ENCODE results near the gene KDM2A.

The KDM2A gene

GRCh38 chr11:67254798-67255197 is 135.7 kb downstream of the KDM2A start:
- peaks cover 70% of the 10 kb centered on the region for H3K36me3 ChIP-seq (ENCODE audit: insufficient read depth, low read length)
- peaks cover 20% of the 10 kb centered on the region; the same call in 1 of the 2 replicates for H4K20me1 ChIP-seq (ENCODE audit: insufficient read depth, low read length)
- no peak overlapping the region for H3K27ac ChIP-seq (ENCODE audit: low read length)
- H2AFZ ChIP-seq (ENCODE audit: low read depth, low read length), result no peak overlapping the region
- no peak overlapping the region for H3K4me2 ChIP-seq (ENCODE audit: insufficient read depth, low read length)
- H3K4me3 ChIP-seq (ENCODE audit: low read depth in 1 of 2, low read length in 2 of 2), result no peak overlapping the region
- no peaks in the 10 kb centered on the region for H3K27me3 ChIP-seq (ENCODE audit: insufficient read depth, low read length, poor library complexity)
- ATAC-seq (ENCODE audit: insufficient read depth, low read depth), result no peak
- H3K9ac ChIP-seq (ENCODE audit: low read depth, low read length), result no peak overlapping the region
- no peak for TF ChIP-seq CTCF (IDR thresholded peaks at IDR 0.05; ENCODE audit: borderline replicate concordance, extremely low read depth, low read length, poor library complexity, severe bottlenecking)
- no peak for TF ChIP-seq EZH2 (IDR thresholded peaks at IDR 0.05; ENCODE audit: borderline replicate concordance, low read depth, low read length, severe bottlenecking)
- no peak for DNase-seq
- H3K4me1 ChIP-seq (ENCODE audit: insufficient read depth, low read length), result no peaks in the 10 kb centered on the region
- no peaks in the 10 kb centered on the region for H3K9me3 ChIP-seq (ENCODE audit: insufficient read depth, low read length, severe bottlenecking)
- H3K79me2 ChIP-seq (ENCODE audit: insufficient read depth, low read length), result no peaks in the 10 kb centered on the region; the same call in 1 of the 2 replicates

GRCh38 chr11:67255353-67255752 is 136.3 kb downstream of the KDM2A start:
- Histone ChIP-seq H3K4me1 (ENCODE audit: insufficient read depth, low read length) (no peaks in the 10 kb centered on the region), H3K36me3 (ENCODE audit: insufficient read depth, low read length) (peaks cover 64% of the 10 kb centered on the region), H2AFZ (ENCODE audit: low read depth, low read length) (no peak overlapping the region), H3K27me3 (ENCODE audit: insufficient read depth, low read length, poor library complexity) (no peaks in the 10 kb centered on the region), H3K9ac (ENCODE audit: low read depth, low read length) (no peak overlapping the region), H3K79me2 (ENCODE audit: insufficient read depth, low read length) (no peaks in the 10 kb centered on the region; the same call in 1 of the 2 replicates), H3K4me2 (ENCODE audit: insufficient read depth, low read length) (no peak overlapping the region), H4K20me1 (ENCODE audit: insufficient read depth, low read length) (peaks cover 20% of the 10 kb centered on the region; the same call in 1 of the 2 replicates), H3K27ac (ENCODE audit: low read length) (no peak overlapping the region), H3K9me3 (ENCODE audit: insufficient read depth, low read length, severe bottlenecking) (no peaks in the 10 kb centered on the region), H3K4me3 (ENCODE audit: low read depth in 1 of 2, low read length in 2 of 2) (no peak overlapping the region)
- TF ChIP-seq EZH2 (IDR thresholded peaks at IDR 0.05; ENCODE audit: borderline replicate concordance, low read depth, low read length, severe bottlenecking) (no peak), CTCF (IDR thresholded peaks at IDR 0.05; ENCODE audit: borderline replicate concordance, extremely low read depth, low read length, poor library complexity, severe bottlenecking) (no peak)
- DNase-seq (no peak), ATAC-seq (ENCODE audit: insufficient read depth, low read depth) (no peak)

- Histone ChIP-seq H3K36me3 (ENCODE audit: insufficient read depth, low read length) (peaks cover 59% of the 10 kb centered on the region), H3K4me2 (ENCODE audit: insufficient read depth, low read length) (no peak overlapping the region), H3K9ac (ENCODE audit: low read depth, low read length) (no peak overlapping the region), H3K9me3 (ENCODE audit: insufficient read depth, low read length, severe bottlenecking) (no peaks in the 10 kb centered on the region), H3K4me3 (ENCODE audit: low read depth in 1 of 2, low read length in 2 of 2) (no peak overlapping the region), H3K27ac (ENCODE audit: low read length) (no peak overlapping the region), H4K20me1 (ENCODE audit: insufficient read depth, low read length) (peaks cover 16% of the 10 kb centered on the region; the same call in 1 of the 2 replicates), H3K27me3 (ENCODE audit: insufficient read depth, low read length, poor library complexity) (no peaks in the 10 kb centered on the region), H3K4me1 (ENCODE audit: insufficient read depth, low read length) (no peaks in the 10 kb centered on the region), H2AFZ (ENCODE audit: low read depth, low read length) (no peak overlapping the region), H3K79me2 (ENCODE audit: insufficient read depth, low read length) (no peaks in the 10 kb centered on the region; the same call in 1 of the 2 replicates)
- DNase-seq, result no peak
- ATAC-seq (ENCODE audit: insufficient read depth, low read depth), result no peak
- no peak for TF ChIP-seq EZH2 (IDR thresholded peaks at IDR 0.05; ENCODE audit: borderline replicate concordance, low read depth, low read length, severe bottlenecking)
Observed at GRCh38 chr11:67255864-67256263, 136.8 kb downstream of the KDM2A start.

- no peak for TF ChIP-seq CTCF (IDR thresholded peaks at IDR 0.05; ENCODE audit: borderline replicate concordance, extremely low read depth, low read length, poor library complexity, severe bottlenecking)
- TF ChIP-seq EZH2 (IDR thresholded peaks at IDR 0.05; ENCODE audit: borderline replicate concordance, low read depth, low read length, severe bottlenecking), result no peak
- Histone ChIP-seq H3K79me2 (ENCODE audit: insufficient read depth, low read length) (no peaks in the 10 kb centered on the region), H3K4me2 (ENCODE audit: insufficient read depth, low read length) (no peak overlapping the region), H3K9ac (ENCODE audit: low read depth, low read length) (no peak overlapping the region), H4K20me1 (ENCODE audit: insufficient read depth, low read length) (peaks cover 16% of the 10 kb centered on the region; the same call in 1 of the 2 replicates), H3K9me3 (ENCODE audit: insufficient read depth, low read length, severe bottlenecking) (no peaks in the 10 kb centered on the region), H3K27ac (ENCODE audit: low read length) (no peak overlapping the region), H3K4me1 (ENCODE audit: insufficient read depth, low read length) (no peaks in the 10 kb centered on the region), H3K36me3 (ENCODE audit: insufficient read depth, low read length) (peaks cover 51% of the 10 kb centered on the region), H3K27me3 (ENCODE audit: insufficient read depth, low read length, poor library complexity) (no peaks in the 10 kb centered on the region), H3K4me3 (ENCODE audit: low read depth in 1 of 2, low read length in 2 of 2) (no peak overlapping the region), H2AFZ (ENCODE audit: low read depth, low read length) (no peak overlapping the region)
- no peak for DNase-seq
- no peak for ATAC-seq (ENCODE audit: insufficient read depth, low read depth)
Observed at GRCh38 chr11:67256477-67257135, 137.5 kb downstream of the KDM2A start.
